ENCODE measurements around the gene ABCB8.

The ABCB8 gene

GRCh38 chr7:151070574-151070960 lies 42.3 kb downstream of the ABCB8 start:
- in situ Hi-C loops (cut with MboI; ENCODE audit: low sequenced_read_pairs): no loop called here

GRCh38 chr7:151071032-151071866 lies 43.0 kb downstream of the ABCB8 start:
- in situ Hi-C loops (cut with MboI; ENCODE audit: low sequenced_read_pairs): no loop called here

GRCh38 chr7:151073990-151074389 lies 45.7 kb downstream of the ABCB8 start:
- in situ Hi-C loops (cut with MboI; ENCODE audit: low sequenced_read_pairs): no loop called here

DNA sequence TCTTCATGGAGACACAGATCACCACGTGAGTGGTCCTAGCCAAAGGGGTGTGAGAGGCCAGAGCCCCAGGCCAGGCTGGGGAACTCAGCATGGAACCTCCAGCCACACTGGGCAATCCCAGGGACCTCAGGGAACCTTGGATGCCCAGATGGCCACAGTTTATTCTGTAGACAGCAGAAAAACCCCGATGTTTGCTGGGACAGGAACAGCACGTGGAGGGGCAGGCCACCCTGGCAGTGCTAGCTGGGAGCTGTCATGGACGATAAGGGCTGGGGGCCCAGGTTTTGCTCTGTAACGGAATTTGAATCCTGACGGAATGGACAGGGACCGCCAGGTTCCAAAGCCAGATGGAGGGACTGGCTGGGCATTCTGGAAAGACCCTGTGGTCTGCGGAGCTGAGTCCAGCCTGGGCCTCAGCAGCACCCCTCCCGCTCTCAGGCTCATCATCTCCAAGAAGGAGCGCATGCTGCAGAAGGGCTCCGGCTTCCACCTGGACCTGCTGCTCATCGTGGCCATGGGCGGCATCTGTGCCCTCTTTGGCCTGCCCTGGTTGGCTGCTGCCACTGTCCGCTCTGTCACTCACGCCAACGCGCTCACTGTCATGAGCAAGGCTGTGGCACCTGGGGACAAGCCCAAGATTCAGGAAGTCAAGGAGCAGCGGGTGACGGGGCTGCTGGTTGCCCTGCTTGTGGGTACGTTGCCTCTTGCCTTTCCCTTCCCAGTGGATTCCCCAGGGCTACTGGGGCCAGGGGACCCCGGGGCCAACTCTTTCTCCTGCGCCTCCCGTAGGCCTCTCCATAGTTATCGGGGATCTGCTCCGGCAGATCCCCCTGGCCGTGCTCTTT lies 46.8 kb downstream of the ABCB8 start:
- in situ Hi-C loops (cut with MboI; ENCODE audit: low sequenced_read_pairs): no loop called here

- in situ Hi-C loops (cut with MboI; ENCODE audit: low sequenced_read_pairs): no loop called here
These were observed 47.4 kb downstream of the ABCB8 start for GRCh38 chr7:151075662-151075971.

- in situ Hi-C loops (cut with MboI; ENCODE audit: low sequenced_read_pairs): no loop called here
These were observed 47.8 kb downstream of the ABCB8 start for GRCh38 chr7:151075978-151076426.

DNA sequence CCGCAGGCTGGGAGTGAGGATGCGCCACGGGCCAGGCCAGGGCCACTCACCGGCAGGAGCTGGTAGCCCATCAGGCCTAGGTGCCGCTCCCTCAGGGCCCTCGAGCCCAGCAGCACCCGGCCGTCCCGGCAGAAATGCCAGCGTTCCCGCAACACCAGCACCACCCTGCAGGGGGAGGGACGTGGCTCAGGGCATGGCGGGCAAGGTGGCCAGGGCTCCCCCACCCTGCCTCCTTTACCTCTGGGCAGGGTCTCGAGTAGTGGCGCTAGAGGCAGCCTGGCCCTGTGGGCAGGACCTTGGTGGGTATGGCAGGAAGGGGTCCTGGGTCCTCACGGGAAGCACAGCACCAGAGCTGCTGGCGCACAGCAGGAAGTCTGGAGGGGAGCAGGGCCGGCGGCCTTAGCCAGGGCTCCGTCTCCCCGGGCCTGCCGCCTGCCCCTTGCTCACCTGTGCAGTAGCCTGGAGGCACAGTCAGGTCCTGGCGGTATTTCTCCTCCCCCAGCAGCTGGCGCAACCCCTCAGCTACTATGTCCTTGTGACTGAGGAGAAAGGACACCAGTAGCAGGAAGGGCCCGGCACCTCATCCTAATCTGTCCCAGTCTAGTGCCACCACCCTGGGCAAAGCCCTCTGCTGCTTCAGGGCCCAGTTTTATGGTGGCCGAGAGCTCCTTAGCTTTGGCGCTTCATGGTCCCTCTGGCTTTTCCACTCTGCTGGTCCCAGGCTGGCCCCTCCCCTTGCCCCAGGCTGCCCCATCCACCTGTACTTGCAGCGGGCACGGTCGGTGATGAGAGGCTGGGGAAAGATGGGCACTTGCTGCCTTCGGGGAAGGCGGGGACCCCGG lies 48.8 kb downstream of the ABCB8 start:
- in situ Hi-C loops (cut with MboI; ENCODE audit: low sequenced_read_pairs): no loop called here

DNA sequence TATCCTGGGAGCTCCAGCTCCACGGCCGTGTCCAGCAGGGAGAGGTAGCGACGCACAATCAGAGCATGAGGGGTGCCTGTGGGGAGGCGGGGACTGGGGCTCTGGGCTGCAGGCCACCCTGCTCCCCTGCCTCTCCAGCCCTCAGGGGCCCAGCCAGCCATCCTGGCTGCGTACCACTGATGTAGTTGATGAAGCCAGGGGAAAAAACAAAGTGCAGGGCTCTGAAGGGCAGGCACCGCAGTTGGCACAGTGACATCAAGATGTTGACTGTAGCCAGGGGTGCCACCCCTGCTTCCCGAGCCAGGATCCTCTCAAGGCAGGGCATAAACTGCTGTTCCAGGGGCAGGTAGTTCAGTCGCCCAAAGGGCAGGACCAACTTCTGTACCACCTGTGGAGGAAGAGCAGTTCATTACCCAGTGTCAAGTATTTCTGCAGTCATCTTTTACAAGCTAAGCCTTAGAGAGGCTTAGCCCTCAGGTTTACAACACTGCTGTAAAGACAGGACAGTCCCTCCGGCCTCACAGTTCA lies 49.5 kb downstream of the ABCB8 start:
- in situ Hi-C loops (cut with MboI; ENCODE audit: low sequenced_read_pairs): no loop called here

GRCh38 chr7:151078233-151079040 lies 50.2 kb downstream of the ABCB8 start:
- in situ Hi-C loops (cut with MboI; ENCODE audit: low sequenced_read_pairs): no loop called here

GRCh38 chr7:151079199-151079910 lies 51.1 kb downstream of the ABCB8 start:
- in situ Hi-C loops (cut with MboI; ENCODE audit: low sequenced_read_pairs): no loop called here

- in situ Hi-C loops (cut with MboI; ENCODE audit: low sequenced_read_pairs): no loop called here
These were observed 51.8 kb downstream of the ABCB8 start for GRCh38 chr7:151080067-151080521.

GRCh38 chr7:151080522-151081169 lies 52.4 kb downstream of the ABCB8 start, which contains the start of gene FASTK:
FASTK (minus strand) TSS chr7:151080809; CDS start chr7:151080766, 43 bp downstream.
- in situ Hi-C loops (cut with MboI; ENCODE audit: low sequenced_read_pairs): no loop called here

DNA sequence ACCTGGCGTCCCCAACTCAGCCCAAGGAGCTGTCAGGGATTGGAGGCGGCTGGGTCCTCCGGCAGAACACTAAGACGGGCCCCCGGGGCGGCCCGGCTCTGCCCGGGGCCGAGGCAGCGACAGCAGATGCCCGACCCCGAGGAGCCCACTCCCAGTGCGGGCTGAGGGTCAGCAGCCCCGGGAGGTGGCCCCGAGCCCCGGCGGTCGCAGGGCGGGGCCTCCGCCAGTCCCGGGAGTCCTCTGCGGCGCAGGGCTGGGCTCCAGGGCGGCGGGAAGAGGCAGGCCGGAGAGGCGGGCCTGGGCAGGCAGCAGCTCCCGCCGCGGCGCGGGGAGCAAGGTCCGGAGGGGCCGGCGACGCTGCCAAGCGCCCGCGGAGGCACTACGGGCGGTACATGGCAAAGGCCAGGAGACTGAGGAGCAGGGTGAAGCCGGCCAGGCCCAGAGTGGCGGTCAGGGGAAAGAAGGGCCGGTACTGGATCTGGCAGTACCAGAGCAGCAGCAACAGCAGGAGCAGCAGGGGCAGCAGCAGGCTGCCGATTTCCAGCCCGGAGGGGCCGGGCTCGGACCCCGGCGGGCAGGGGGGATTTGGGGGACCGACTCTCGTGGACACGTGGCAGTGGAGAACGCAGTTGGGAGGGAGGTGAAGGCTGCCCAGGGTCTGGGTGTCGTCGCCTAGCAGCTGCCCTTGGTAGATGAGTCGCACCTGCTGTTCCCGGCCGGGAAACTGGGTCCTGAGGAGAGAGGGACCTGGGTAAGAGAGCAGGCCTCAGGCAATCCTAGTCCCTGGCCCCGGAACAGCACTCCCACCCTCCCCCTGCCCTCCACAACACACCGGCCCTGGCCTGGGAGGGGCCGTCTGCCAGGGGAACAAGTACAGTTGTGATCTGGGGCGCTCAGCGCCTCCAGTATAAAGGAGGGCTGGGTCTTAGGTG lies 53.2 kb downstream of the ABCB8 start:
- in situ Hi-C loops (cut with MboI; ENCODE audit: low sequenced_read_pairs): no loop called here

DNA sequence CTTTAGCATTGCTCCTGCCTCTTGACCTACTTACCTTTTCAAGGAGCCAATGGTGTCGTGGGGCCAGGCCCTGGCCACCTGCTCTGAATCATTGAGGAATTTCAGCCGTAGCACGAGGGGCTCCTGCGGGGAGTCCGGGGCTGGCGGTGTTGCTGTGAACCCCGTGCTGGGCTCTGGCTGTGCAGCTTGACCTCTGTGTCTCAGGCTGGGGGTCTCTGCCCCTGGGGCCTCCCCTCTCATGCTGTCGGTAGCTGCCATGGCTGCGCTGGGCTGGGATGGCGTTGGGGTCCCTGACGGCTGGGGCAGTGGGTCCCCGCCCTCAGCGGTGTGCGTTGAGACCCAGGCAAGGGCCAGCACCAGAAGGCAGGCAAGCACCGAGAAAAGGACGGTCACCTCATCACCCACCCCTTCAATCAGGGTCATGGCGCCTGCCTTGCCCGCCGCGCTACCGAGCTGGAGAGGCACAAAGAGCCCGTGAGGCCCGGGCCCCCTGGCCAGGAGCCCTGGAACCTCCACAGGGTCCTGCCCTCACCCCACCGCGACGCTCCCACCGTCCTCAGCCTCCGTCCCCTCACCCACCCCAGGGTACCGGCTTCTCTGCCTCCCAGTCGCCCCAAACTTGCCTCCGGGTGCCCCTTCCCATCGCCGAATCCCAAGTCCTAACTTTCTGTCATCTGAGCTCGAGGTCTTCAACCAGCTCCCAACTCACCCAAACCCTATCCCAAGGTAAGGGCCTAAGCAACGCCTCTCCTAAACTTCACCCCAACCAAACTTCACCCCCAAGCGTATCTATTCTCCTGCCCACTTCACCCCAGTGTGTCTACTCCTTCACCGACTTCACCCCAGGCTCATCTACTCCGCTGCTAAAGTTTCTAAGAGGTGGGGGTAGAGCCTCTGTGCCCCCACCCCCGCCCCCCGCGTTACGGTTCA lies 54.2 kb downstream of the ABCB8 start:
- in situ Hi-C loops (cut with MboI; ENCODE audit: low sequenced_read_pairs): no loop called here

GRCh38 chr7:151083071-151083823 lies 55.0 kb downstream of the ABCB8 start, which contains the start of gene TMUB1:
TMUB1 (minus strand) TSS chr7:151083493; CDS start chr7:151082563, 930 bp downstream.
- in situ Hi-C loops (cut with MboI; ENCODE audit: low sequenced_read_pairs): no loop called here

- in situ Hi-C loops (cut with MboI; ENCODE audit: low sequenced_read_pairs): no loop called here
These were observed 55.5 kb downstream of the ABCB8 start for GRCh38 chr7:151083824-151084160.

Data from HL-60/S4 treated with retinoic acid at 250 ng/mL for 4 days and 3 days (cell line).